NCI-H2227 treated with DMSO at 0.1 percent for 48 hours (cell line): ENCODE measurements around the gene TWNK.

ENCODE experiments used
- DNase-seq: peaks from one replicate; lab custom pipeline; 2025; lab: John Stamatoyannopoulos, UW

The TWNK gene

GRCh38 chr10:101011517-101012423, 24.4 kb downstream of the TWNK start:
- DNase-seq = no peak

- DNase-seq = peak; percentile 41
These were observed 25.4 kb downstream of the TWNK start for GRCh38 chr10:101012525-101013364.

GRCh38 chr10:101013365-101013825, 26.1 kb downstream of the TWNK start:
- DNase-seq = no peak

- peak; percentile 20 for DNase-seq
These were observed 27.0 kb downstream of the TWNK start for GRCh38 chr10:101014230-101014884.

GRCh38 chr10:101014966-101015581, 27.7 kb downstream of the TWNK start:
- DNase-seq = no peak

- no peak for DNase-seq
These were observed 28.2 kb downstream of the TWNK start for GRCh38 chr10:101015582-101015973.

- no peak for DNase-seq
These were observed 29.5 kb downstream of the TWNK start for GRCh38 chr10:101016814-101017213.

GRCh38 chr10:101018118-101018599, 30.8 kb downstream of the TWNK start:
- DNase-seq = no peak

GRCh38 chr10:101018600-101019439, 31.5 kb downstream of the TWNK start:
- peak; percentile 27 for DNase-seq

- no peak for DNase-seq
These were observed 32.0 kb downstream of the TWNK start for GRCh38 chr10:101019440-101019703.

- no peak for DNase-seq
These were observed 33.2 kb downstream of the TWNK start for GRCh38 chr10:101020427-101021075.

GRCh38 chr10:101021239-101021638, 33.9 kb downstream of the TWNK start:
- DNase-seq = no peak

GRCh38 chr10:101021692-101022251, 34.4 kb downstream of the TWNK start:
- no peak for DNase-seq

GRCh38 chr10:101022967-101023705, 35.8 kb downstream of the TWNK start:
- no peak for DNase-seq

GRCh38 chr10:101027106-101027720, 39.9 kb downstream of the TWNK start:
- no peak for DNase-seq

- DNase-seq = no peak
These were observed 41.3 kb downstream of the TWNK start for GRCh38 chr10:101028446-101029337.

GRCh38 chr10:101029520-101030295, 42.4 kb downstream of the TWNK start:
- no peak for DNase-seq
